C4-2B (cell line): Measurements from ENCODE around the gene ZNHIT1.
"Not testable (repeated sequence)": the region's sequence is repeated elsewhere in the genome, so short reads cannot be mapped to it uniquely, and the experiment has no call there.

Experiments
- H3K27ac ChIP-seq: fragments of 450-650 bp; 2 replicates; pipeline ENCODE4 v1.5.1; 2017
- ZFX ChIP-seq: fragments of 450-650 bp; IDR thresholded peaks from 2 replicates; pipeline ENCODE4 v1.6.1; 2017
- TF ChIP-seq, protein P1 (sequence below): fragments of 450-650 bp; conservative IDR thresholded peaks from 2 replicates; pipeline ENCODE4 v1.5.1; 2017; ENCODE audit warnings: mild to moderate bottlenecking

The ZNHIT1 gene

DNA sequence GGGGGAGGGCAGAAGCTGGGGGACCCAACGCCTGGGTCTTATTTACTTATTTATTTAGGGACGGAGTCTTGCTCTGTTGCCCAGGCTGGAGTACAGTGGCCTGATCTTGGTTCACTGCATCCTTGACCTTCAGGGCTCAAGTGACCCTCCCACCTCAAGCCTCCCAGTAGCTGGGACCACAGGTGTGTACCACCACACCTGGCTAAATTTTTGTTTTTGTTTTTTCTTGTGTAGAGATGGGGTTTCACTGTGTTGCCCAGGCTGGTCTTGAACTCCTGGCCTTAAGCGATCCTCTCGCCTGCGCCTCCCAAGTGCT, 15.4 kb upstream of the ZNHIT1 start:
- TF ChIP-seq, protein P1, sequence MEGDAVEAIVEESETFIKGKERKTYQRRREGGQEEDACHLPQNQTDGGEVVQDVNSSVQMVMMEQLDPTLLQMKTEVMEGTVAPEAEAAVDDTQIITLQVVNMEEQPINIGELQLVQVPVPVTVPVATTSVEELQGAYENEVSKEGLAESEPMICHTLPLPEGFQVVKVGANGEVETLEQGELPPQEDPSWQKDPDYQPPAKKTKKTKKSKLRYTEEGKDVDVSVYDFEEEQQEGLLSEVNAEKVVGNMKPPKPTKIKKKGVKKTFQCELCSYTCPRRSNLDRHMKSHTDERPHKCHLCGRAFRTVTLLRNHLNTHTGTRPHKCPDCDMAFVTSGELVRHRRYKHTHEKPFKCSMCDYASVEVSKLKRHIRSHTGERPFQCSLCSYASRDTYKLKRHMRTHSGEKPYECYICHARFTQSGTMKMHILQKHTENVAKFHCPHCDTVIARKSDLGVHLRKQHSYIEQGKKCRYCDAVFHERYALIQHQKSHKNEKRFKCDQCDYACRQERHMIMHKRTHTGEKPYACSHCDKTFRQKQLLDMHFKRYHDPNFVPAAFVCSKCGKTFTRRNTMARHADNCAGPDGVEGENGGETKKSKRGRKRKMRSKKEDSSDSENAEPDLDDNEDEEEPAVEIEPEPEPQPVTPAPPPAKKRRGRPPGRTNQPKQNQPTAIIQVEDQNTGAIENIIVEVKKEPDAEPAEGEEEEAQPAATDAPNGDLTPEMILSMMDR: no peak
- TF ChIP-seq ZFX: no peak
- no peak overlapping the region for H3K27ac ChIP-seq

DNA sequence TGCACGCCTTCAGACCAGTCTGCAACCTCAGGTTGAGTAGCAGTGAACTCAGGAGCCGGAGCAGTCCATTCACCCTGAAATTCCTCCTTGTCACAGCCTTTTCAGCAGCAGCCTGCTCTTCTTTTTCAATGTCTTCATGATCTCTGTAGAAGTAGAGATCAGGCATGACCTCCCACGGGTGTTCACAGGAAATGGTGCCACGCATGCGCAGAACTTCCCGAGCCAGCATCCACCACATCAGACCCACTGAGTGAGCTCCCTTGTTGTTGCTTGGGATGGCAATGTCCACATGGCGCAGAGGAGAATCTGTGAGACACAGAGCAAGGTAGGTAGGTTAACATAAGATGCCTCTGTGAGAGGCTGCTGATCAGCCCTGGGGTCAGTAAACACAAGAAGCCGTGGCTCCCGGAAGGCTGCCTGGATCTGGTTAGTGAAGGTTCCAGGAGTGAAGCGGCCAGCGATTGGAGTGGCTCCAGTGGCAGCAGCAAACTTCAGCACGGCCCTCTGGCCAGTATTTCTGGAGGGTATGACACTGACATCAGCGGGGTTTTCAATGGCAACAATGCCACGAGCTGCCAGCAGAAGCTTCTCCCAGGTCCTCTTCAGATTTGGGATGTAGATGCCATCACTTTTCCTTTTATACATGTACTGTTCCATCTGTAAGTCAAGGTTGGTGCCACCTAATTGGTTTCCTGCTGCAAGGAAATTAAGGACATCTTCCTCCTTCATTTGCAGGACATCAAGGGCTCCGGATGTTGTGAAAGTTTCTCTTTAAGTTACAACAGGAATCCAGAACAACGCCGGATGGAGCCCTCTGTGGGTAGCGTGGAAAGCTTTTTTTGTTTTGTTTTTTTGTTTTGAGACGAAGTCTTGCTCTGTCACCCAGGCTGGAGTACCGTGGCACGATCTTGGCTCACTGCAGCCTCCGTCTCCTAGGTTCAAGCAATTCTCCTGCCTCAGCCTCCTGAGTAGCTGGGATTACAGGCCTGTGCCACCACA, 13.9 kb upstream of the ZNHIT1 start:
- not testable (repeated sequence) for H3K27ac ChIP-seq

DNA sequence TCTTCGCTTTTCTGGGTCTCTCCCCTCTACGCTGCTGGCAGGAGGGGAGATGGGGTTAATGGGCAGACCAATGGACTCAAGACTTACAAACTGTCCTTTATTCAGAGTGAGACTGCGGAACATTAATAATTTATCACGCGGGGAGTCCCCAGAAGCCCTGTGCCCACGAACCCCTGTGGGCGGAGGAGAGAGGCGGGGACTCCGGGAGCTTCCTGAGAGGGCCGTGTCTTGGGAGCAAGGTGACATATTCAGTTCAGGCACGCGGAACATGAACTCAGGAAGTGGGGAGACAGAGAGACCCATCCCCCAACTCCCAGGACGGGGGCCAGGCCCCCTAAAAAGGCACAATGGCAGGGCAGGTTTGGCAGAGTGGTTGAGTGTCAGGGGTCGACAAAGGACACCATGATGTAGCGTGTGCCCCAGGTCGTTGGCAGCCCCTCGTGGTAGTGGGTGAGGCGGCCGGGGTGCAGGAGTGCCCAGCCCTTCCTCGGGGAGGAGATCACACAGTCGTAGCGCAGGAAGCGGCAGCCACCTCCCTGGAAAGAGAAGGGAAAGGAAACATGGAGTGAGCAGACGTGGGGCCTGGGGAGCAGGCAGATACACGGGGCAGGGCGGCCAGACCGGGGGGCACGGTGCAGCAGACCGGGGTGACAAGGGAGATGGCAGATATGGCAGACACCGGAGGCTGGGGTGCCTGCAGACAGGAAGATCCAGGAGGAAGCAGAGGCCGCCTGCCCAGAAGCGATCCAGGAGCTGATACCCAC, 11.9 kb upstream of the ZNHIT1 start:
- TF ChIP-seq, protein P1: no peak
- no peak for TF ChIP-seq ZFX
- H3K27ac ChIP-seq: no peak overlapping the region

DNA sequence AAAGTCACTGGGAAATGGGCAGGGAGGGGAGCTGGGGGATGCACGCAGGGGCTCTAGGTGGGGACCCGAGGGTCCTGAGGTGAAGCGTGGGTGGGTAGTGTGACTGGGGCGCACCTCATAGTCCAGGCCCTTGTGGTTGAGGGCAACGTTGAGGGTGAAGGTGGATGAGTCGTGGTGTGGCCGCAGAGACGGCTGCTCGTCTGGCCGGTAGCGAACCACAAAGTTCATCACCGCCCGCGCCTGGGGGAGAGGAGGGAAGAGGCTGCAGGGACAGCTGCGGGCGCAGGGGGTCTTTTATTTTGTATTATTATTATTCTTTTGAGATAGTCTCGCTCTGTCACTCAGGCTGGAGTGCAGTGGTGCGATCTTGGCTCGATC, 11.3 kb upstream of the ZNHIT1 start:
- no peak for TF ChIP-seq ZFX
- TF ChIP-seq, protein P1: no peak
- no peak overlapping the region for H3K27ac ChIP-seq

DNA sequence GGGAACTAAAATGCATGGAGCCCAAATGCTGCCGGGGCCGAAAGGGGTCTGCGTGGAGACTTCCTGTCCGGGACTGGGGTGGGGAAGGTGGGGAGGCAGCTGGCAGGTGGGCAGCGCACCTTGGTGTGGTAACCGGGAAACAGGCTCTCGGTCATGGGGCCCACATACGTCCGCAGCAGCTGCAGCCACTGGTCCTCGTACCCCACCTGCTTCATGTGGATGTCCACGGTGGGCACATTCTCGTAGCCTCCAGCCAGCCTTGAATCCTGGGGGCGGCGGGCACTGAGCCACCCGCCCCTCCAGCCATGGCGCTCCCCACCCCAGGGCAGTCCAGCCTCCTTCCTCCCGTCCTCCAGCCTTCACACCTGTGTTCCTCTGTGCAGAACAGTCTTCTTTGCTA, 10.5 kb upstream of the ZNHIT1 start:
- H3K27ac ChIP-seq: no peak overlapping the region
- TF ChIP-seq, protein P1: no peak
- TF ChIP-seq ZFX: no peak

DNA sequence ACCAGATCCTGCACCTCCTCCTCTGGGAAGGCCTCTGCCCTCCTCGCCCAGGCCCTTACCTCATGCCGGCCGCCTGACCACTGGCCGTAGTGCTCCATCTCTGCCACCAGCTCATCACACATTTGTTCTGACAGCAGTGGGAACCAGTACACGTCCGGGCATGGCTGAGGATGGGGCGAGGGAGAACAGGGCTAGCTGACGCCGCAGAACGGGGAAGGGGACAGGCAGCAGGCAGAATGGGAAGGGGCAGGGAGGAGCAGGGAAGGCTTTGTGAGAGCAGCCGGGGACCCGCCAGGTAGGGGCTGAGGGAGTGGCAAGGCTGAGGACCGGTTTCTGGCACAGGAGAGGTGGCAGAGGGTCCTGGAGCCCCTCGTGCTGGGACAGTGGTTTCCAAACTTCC, 9.2 kb upstream of the ZNHIT1 start:
- H3K27ac ChIP-seq: no peak overlapping the region
- TF ChIP-seq, protein P1: no peak
- TF ChIP-seq ZFX: no peak

DNA sequence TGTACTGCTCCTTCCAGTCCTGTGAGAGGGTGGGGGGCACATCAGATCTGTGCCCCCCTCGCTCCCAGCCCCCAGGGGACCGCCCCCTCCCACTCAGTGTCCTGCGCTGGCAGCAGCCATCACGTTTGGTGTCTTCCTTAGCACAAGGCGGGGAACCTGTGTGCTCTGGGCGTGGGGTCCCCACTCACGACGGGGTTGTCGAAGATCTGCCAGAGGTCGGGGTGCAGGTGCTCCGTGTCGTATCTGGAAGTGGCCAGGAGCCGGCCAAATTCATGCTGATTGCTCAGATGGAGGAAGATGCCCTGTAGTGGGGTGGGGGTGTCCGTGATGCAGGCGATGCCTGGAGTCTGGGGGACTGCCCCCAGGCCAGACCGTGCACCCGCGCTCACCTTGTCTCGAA, 7.8 kb upstream of the ZNHIT1 start:
- no peak for TF ChIP-seq ZFX
- TF ChIP-seq, protein P1: no peak
- no peak overlapping the region for H3K27ac ChIP-seq
